ENCODE data around the gene PJA2.

- TF ChIP-seq POLR2A (IDR thresholded peaks at IDR 0.05; ENCODE audit: low read depth, low read length) (no peak), CTCF (IDR thresholded peaks at IDR 0.05; ENCODE audit: extremely low read depth in 1 of 2, insufficient read depth in 1 of 2, low read depth in 1 of 2, low read length in 2 of 2) (no peak), MAX (IDR thresholded peaks at IDR 0.05; ENCODE audit: insufficient read depth, insufficient read length) (no peak)
These were observed 16.3 kb upstream of the PJA2 start for GRCh38 chr5:109426075-109426474.

Measured in endothelial cell of umbilical vein (primary cell).